GM12874 (cell line): Measurements from ENCODE around the gene B3GNT3.
A peak's percentile ranks its signal among the peaks of the same experiment; 100 is the strongest.

Source experiments
- CTCF ChIP-seq: IDR thresholded peaks from 2 replicates; pipeline ENCODE4 v1.5.1; 2011; ENCODE audit warnings: low read depth, mild to moderate bottlenecking, control low read depth, low read length, moderate library complexity; ENCODE audit not compliant: insufficient read depth

The B3GNT3 gene

GRCh38 chr19:17784201-17785008 lies 10.5 kb upstream of the B3GNT3 start:
- peak; percentile 85 for TF ChIP-seq CTCF

- no peak for TF ChIP-seq CTCF
Observed at GRCh38 chr19:17787274-17787913, 7.5 kb upstream of the B3GNT3 start.

- no peak for TF ChIP-seq CTCF
Observed at GRCh38 chr19:17788632-17789031, 6.3 kb upstream of the B3GNT3 start.

GRCh38 chr19:17790059-17790780 lies 4.7 kb upstream of the B3GNT3 start:
- TF ChIP-seq CTCF: no peak

GRCh38 chr19:17794412-17794730 lies 567 bp upstream of the B3GNT3 start:
- TF ChIP-seq CTCF: no peak

- TF ChIP-seq CTCF: no peak
Observed at GRCh38 chr19:17795495-17795856, 538 bp downstream of the B3GNT3 start.

- no peak for TF ChIP-seq CTCF
Observed at GRCh38 chr19:17796013-17796837, 1.3 kb downstream of the B3GNT3 start.
